GM23338 (cell line): ENCODE data around the gene DMKN. TPM values are rescaled to one million over a fixed set of nuclear protein-coding genes. Genes with fewer than 3 reads are reported as not detected.

Experiments used
- ATAC-seq: fragments of 200-7000 bp; cut with Tn5 transposase; 3 replicates; pipeline ENCODE4 v1.9.1; 2020
- DNase-seq: peaks from one replicate; pipeline ENCODE4 v3.0.0-alpha.2; 2015; ENCODE audit warnings: low spot score
- H2AFZ ChIP-seq: fragments of 200-600 bp; sonication (generic); 2 replicates; pipeline ENCODE4 v1.8.0; 2016; ENCODE audit warnings: antibody characterized with exemption, mild to moderate bottlenecking, moderate library complexity
- H3F3A ChIP-seq: fragments of 200-600 bp; sonication (generic); replicated peaks from 2 replicates; pipeline ENCODE4 v1.8.0; 2017; ENCODE audit warnings: antibody characterized with exemption, mixed run types, low read depth
- H3K27ac ChIP-seq: fragments of 200-600 bp; sonication (generic); 2 replicates; pipeline ENCODE4 v1.6.1; 2016; ENCODE audit warnings: low read depth
- H3K27me3 ChIP-seq: fragments of 200-600 bp; sonication (generic); 2 replicates; pipeline ENCODE4 v1.8.0; 2016; ENCODE audit warnings: mild to moderate bottlenecking, mixed run types, moderate library complexity; ENCODE audit not compliant: insufficient read depth
- H3K36me3 ChIP-seq: fragments of 200-600 bp; sonication (generic); 2 replicates; pipeline ENCODE4 v1.8.0; 2016; ENCODE audit warnings: mild to moderate bottlenecking; ENCODE audit not compliant: insufficient read depth
- H3K4me1 ChIP-seq: fragments of 200-600 bp; sonication (generic); 2 replicates; pipeline ENCODE4 v1.8.0; 2016; ENCODE audit warnings: mild to moderate bottlenecking, moderate library complexity; ENCODE audit not compliant: insufficient read depth
- H3K4me2 ChIP-seq: fragments of 200-600 bp; sonication (generic); 2 replicates; pipeline ENCODE4 v1.7.1; 2017; ENCODE audit warnings: mixed run types
- H3K4me3 ChIP-seq: fragments of 200-600 bp; sonication (generic); 2 replicates; pipeline ENCODE4 v1.6.1; 2016; ENCODE audit warnings: mixed run types
- H3K79me2 ChIP-seq: fragments of 200-600 bp; sonication (generic); replicated peaks from 2 replicates; pipeline ENCODE4 v1.8.0; 2017; ENCODE audit warnings: mild to moderate bottlenecking; ENCODE audit not compliant: insufficient read depth
- H3K9me2 ChIP-seq: fragments of 200-600 bp; sonication (generic); 2 replicates; pipeline ENCODE4 v1.8.0; 2017; ENCODE audit not compliant: insufficient read depth
- H4K20me1 ChIP-seq: fragments of 200-600 bp; sonication (generic); replicated peaks from 2 replicates; pipeline ENCODE4 v1.8.0; 2017; ENCODE audit warnings: mild to moderate bottlenecking; ENCODE audit not compliant: insufficient read depth
- H3K27ac Mint-ChIP-seq: 2 replicates; pipeline ENCODE4 v1.8.0; 2020; ENCODE audit warnings: inconsistent platforms, mild to moderate bottlenecking, moderate library complexity, mixed read lengths
- H3K27me3 Mint-ChIP-seq: 3 replicates; pipeline ENCODE4 v1.8.0; 2022; ENCODE audit warnings: low read depth, mild to moderate bottlenecking, moderate library complexity, mixed read lengths, inconsistent platforms; ENCODE audit not compliant: insufficient read depth, poor library complexity
- H3K36me3 Mint-ChIP-seq: 3 replicates; pipeline ENCODE4 v1.8.0; 2021; ENCODE audit warnings: low read depth, mild to moderate bottlenecking, inconsistent platforms, moderate library complexity, mixed read lengths
- H3K4me1 Mint-ChIP-seq: 3 replicates; pipeline ENCODE4 v1.8.0; 2020; ENCODE audit warnings: mild to moderate bottlenecking, inconsistent platforms, mixed read lengths
- H3K4me3 Mint-ChIP-seq: 3 replicates; pipeline ENCODE4 v1.8.0; 2021; ENCODE audit warnings: moderate library complexity, mild to moderate bottlenecking, inconsistent platforms, mixed read lengths
- H3K9me3 Mint-ChIP-seq: 3 replicates; pipeline ENCODE4 v1.8.0; 2020; ENCODE audit warnings: moderate library complexity, mild to moderate bottlenecking, inconsistent platforms, mixed read lengths
- POLR2AphosphoS5 ChIP-seq: IDR thresholded peaks from 2 replicates; pipeline ENCODE4 v1.6.1; 2016; ENCODE audit warnings: antibody characterized with exemption, low read depth
- ZNF114 ChIP-seq: fragments of 250-450 bp; sonication (Bioruptor Pico); IDR thresholded peaks from 2 replicates; pipeline ENCODE4 v1.5.0; 2020; ENCODE audit warnings: mild to moderate bottlenecking, moderate library complexity
- polyA plus RNA-seq: library from polyadenylated mRNA; unstranded; fragments of >200 nt; fragmentation: Nextera tagmentation; extraction: Ambion mirVana; gene quantifications from 2 replicates; pipeline ENCODE4 v1.2.1, GENCODE V29; 2016
- total RNA-seq: library from RNA; depleted of rRNA; stranded (reverse); fragments of >200 nt; shearing (Covaris generic); gene quantifications from 2 replicates; pipeline ENCODE4 v1.2.3, GENCODE V29; 2014
- TF ChIP-seq, protein P1 (sequence below), 2 experiments: fragments of 200-600 bp in 1 of 2; sonication (generic) in 1 of 2; conservative IDR thresholded peaks; 2 replicates each; pipeline versions ENCODE4 v1.5.1 to v1.6.1; 2016 to 2017; ENCODE audit warnings: antibody characterized with exemption in 2 of 2, low read depth in 2 of 2, mild to moderate bottlenecking in 2 of 2, moderate library complexity in 1 of 2
- TF ChIP-seq, protein P2 (sequence below): fragments of 250-450 bp; sonication (Bioruptor Pico); IDR thresholded peaks from 2 replicates; pipeline ENCODE4 v1.5.0; 2020; ENCODE audit warnings: mild to moderate bottlenecking, moderate library complexity

The DMKN gene
- total and polyA plus RNA-seq, 2 experiments from 2014 or later = 259 to 569 TPM

DNA sequence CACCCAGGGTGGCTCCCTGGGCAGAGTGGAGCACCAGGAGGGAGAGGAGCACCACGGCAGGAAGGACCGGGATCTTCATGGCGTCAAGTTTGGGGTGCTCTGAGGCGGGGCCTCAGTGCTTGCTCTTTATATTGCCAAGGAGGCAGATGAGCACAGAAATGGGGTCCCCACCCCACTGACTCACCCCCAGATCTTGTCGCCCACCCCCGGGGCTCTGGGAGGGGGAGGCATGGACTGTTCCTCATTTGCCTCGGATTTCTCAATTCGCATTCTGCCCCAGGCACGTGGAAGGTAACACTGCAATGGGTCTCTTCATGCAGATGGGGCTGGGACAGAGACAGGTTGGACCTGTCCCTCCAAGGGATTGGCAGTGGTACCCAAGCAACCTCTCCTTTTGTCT lies 23.1 kb downstream of the DMKN start, which contains the start of gene KRTDAP (continued):
- TF ChIP-seq, protein P1, sequence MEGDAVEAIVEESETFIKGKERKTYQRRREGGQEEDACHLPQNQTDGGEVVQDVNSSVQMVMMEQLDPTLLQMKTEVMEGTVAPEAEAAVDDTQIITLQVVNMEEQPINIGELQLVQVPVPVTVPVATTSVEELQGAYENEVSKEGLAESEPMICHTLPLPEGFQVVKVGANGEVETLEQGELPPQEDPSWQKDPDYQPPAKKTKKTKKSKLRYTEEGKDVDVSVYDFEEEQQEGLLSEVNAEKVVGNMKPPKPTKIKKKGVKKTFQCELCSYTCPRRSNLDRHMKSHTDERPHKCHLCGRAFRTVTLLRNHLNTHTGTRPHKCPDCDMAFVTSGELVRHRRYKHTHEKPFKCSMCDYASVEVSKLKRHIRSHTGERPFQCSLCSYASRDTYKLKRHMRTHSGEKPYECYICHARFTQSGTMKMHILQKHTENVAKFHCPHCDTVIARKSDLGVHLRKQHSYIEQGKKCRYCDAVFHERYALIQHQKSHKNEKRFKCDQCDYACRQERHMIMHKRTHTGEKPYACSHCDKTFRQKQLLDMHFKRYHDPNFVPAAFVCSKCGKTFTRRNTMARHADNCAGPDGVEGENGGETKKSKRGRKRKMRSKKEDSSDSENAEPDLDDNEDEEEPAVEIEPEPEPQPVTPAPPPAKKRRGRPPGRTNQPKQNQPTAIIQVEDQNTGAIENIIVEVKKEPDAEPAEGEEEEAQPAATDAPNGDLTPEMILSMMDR (conservative IDR thresholded peaks at IDR 0.05; ENCODE audit: low read depth in 2 of 2) = no peak
- no peak for TF ChIP-seq POLR2AphosphoS5
- TF ChIP-seq ZNF114 (CRISPR knock-in tag) = no peak
- TF ChIP-seq, protein P2, sequence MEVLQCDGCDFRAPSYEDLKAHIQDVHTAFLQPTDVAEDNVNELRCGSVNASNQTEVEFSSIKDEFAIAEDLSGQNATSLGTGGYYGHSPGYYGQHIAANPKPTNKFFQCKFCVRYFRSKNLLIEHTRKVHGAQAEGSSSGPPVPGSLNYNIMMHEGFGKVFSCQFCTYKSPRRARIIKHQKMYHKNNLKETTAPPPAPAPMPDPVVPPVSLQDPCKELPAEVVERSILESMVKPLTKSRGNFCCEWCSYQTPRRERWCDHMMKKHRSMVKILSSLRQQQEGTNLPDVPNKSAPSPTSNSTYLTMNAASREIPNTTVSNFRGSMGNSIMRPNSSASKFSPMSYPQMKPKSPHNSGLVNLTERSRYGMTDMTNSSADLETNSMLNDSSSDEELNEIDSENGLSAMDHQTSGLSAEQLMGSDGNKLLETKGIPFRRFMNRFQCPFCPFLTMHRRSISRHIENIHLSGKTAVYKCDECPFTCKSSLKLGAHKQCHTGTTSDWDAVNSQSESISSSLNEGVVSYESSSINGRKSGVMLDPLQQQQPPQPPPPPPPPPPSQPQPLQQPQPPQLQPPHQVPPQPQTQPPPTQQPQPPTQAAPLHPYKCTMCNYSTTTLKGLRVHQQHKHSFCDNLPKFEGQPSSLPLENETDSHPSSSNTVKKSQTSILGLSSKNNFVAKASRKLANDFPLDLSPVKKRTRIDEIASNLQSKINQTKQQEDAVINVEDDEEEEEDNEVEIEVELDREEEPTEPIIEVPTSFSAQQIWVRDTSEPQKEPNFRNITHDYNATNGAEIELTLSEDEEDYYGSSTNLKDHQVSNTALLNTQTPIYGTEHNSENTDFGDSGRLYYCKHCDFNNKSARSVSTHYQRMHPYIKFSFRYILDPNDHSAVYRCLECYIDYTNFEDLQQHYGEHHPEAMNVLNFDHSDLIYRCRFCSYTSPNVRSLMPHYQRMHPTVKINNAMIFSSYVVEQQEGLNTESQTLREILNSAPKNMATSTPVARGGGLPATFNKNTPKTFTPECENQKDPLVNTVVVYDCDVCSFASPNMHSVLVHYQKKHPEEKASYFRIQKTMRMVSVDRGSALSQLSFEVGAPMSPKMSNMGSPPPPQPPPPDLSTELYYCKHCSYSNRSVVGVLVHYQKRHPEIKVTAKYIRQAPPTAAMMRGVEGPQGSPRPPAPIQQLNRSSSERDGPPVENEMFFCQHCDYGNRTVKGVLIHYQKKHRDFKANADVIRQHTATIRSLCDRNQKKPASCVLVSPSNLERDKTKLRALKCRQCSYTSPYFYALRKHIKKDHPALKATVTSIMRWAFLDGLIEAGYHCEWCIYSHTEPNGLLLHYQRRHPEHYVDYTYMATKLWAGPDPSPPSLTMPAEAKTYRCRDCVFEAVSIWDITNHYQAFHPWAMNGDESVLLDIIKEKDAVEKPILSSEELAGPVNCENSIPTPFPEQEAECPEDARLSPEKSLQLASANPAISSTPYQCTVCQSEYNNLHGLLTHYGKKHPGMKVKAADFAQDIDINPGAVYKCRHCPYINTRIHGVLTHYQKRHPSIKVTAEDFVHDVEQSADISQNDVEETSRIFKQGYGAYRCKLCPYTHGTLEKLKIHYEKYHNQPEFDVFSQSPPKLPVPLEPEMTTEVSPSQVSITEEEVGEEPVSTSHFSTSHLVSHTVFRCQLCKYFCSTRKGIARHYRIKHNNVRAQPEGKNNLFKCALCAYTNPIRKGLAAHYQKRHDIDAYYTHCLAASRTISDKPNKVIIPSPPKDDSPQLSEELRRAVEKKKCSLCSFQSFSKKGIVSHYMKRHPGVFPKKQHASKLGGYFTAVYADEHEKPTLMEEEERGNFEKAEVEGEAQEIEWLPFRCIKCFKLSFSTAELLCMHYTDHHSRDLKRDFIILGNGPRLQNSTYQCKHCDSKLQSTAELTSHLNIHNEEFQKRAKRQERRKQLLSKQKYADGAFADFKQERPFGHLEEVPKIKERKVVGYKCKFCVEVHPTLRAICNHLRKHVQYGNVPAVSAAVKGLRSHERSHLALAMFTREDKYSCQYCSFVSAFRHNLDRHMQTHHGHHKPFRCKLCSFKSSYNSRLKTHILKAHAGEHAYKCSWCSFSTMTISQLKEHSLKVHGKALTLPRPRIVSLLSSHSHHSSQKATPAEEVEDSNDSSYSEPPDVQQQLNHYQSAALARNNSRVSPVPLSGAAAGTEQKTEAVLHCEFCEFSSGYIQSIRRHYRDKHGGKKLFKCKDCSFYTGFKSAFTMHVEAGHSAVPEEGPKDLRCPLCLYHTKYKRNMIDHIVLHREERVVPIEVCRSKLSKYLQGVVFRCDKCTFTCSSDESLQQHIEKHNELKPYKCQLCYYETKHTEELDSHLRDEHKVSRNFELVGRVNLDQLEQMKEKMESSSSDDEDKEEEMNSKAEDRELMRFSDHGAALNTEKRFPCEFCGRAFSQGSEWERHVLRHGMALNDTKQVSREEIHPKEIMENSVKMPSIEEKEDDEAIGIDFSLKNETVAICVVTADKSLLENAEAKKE = no peak

DNA sequence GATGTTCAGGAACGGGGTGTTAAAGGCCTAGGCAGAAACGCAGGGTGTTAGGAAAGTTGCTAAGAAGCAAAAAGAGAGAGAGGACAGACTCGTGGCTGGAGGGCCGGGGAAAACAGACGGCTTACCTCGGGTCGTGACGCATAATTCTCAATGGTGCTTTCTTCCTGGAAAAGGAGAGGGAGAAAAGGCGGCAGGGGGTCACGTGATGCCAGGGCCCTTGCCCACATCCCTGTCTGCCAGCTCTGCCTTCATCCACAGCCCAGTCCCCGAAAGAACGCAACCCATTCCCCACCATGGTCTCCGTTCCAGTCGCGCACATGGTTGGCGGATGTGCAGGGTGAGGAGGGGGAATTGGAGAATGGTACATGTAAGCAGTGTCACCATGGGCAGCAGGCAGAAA lies 24.8 kb downstream of the DMKN start:
- H3K4me3 ChIP-seq = no peak overlapping the region
- no peak overlapping the region for H3K27ac Mint-ChIP-seq
- no peaks in the 10 kb centered on the region for H3K36me3 Mint-ChIP-seq
- H3K4me1 Mint-ChIP-seq = peaks cover 3% of the 10 kb centered on the region; the same call in 2 of the 3 replicates
- H3K4me2 ChIP-seq = no peak overlapping the region
- no peaks in the 10 kb centered on the region for H3K27me3 ChIP-seq
- no peak overlapping the region for H3K4me3 Mint-ChIP-seq
- no peak overlapping the region for H3K27ac ChIP-seq
- no peaks in the 10 kb centered on the region for H4K20me1 ChIP-seq
- H3K79me2 ChIP-seq = no peaks in the 10 kb centered on the region
- no peak for ATAC-seq
- peaks cover 7% of the 10 kb centered on the region for H3K27me3 Mint-ChIP-seq
- no peaks in the 10 kb centered on the region for H3K36me3 ChIP-seq
- no peaks in the 10 kb centered on the region for H3K4me1 ChIP-seq
- no peaks in the 10 kb centered on the region for H3F3A ChIP-seq
- no peaks in the 10 kb centered on the region for H3K9me2 ChIP-seq
- no peaks in the 10 kb centered on the region; the same call in 2 of the 3 replicates for H3K9me3 Mint-ChIP-seq
- no peak for DNase-seq
- H2AFZ ChIP-seq = no peak overlapping the region
- no peak for TF ChIP-seq ZNF114 (CRISPR knock-in tag)
- TF ChIP-seq, protein P1 (conservative IDR thresholded peaks at IDR 0.05; ENCODE audit: low read depth in 2 of 2) = no peak
- TF ChIP-seq, protein P2 = no peak
